ENCODE results near the gene SLC16A3. TPM values are rescaled to one million over a fixed set of nuclear protein-coding genes. Genes with fewer than 3 reads are reported as not detected.

SLC16A3 gene
- total and polyA plus RNA-seq, 10 of the 15 experiments (the other 5 are each of a cell fraction or from before 2014, with no cell fraction given) = 0.10 to 46.5 (median 8.0) TPM

DNA sequence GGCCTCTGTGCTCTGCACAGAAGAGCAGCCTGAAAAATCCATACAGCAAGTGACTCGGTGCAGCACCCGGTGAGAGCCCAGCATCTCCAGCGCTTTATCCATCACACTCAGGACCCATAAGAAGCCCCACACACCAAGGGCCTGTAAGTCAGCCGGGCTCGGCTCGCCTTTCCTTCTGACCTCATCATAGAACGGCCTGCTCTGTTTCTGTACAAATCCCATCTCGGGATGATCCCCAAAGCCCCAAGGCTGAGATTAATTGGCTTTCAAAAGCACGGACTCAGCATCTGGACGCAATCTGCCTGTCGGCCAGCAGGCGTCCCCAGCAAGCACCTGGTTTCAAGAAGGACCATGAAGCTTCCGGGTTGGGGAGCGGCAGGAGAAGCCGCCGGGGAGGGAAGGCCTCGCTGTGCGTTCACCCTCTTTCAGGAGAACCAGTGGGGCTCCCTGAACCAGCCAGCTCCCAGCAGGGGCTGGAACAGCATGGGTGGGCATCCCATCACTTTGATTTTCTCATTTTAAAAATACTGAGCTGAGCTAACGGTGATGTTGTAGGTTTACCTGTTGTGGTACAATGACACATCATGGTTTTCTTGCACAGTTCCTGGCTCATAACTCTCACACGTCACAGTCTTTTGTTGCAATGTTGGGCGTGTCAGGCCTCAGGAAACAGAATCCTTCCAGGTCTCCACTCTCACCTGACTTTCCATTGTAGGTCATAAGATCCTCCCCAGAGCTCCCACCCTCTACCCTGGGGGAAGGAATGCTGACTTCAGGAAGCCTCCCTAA is 22.9 kb upstream of the SLC16A3 start (continued):
- TF ChIP-seq KDM1A (IDR thresholded peaks at IDR 0.05; ENCODE audit: borderline replicate concordance) = no peak
- peak; percentile 56; the same call in 1 of the 2 replicates for TF ChIP-seq BACH1 (IDR thresholded peaks at IDR 0.05; ENCODE audit: borderline replicate concordance)
- TF ChIP-seq, protein P1, sequence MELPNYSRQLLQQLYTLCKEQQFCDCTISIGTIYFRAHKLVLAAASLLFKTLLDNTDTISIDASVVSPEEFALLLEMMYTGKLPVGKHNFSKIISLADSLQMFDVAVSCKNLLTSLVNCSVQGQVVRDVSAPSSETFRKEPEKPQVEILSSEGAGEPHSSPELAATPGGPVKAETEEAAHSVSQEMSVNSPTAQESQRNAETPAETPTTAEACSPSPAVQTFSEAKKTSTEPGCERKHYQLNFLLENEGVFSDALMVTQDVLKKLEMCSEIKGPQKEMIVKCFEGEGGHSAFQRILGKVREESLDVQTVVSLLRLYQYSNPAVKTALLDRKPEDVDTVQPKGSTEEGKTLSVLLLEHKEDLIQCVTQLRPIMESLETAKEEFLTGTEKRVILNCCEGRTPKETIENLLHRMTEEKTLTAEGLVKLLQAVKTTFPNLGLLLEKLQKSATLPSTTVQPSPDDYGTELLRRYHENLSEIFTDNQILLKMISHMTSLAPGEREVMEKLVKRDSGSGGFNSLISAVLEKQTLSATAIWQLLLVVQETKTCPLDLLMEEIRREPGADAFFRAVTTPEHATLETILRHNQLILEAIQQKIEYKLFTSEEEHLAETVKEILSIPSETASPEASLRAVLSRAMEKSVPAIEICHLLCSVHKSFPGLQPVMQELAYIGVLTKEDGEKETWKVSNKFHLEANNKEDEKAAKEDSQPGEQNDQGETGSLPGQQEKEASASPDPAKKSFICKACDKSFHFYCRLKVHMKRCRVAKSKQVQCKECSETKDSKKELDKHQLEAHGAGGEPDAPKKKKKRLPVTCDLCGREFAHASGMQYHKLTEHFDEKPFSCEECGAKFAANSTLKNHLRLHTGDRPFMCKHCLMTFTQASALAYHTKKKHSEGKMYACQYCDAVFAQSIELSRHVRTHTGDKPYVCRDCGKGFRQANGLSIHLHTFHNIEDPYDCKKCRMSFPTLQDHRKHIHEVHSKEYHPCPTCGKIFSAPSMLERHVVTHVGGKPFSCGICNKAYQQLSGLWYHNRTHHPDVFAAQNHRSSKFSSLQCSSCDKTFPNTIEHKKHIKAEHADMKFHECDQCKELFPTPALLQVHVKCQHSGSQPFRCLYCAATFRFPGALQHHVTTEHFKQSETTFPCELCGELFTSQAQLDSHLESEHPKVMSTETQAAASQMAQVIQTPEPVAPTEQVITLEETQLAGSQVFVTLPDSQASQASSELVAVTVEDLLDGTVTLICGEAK (IDR thresholded peaks at IDR 0.05; ENCODE audit: borderline replicate concordance) = no peak; the same call in 1 of the 2 replicates
- no peak for TF ChIP-seq SPI1 (IDR thresholded peaks at IDR 0.05; ENCODE audit: borderline replicate concordance, insufficient read depth, low read depth, low read length)
- TF ChIP-seq PML (IDR thresholded peaks at IDR 0.05; ENCODE audit: low read length) = no peak
- TF ChIP-seq, protein P2, sequence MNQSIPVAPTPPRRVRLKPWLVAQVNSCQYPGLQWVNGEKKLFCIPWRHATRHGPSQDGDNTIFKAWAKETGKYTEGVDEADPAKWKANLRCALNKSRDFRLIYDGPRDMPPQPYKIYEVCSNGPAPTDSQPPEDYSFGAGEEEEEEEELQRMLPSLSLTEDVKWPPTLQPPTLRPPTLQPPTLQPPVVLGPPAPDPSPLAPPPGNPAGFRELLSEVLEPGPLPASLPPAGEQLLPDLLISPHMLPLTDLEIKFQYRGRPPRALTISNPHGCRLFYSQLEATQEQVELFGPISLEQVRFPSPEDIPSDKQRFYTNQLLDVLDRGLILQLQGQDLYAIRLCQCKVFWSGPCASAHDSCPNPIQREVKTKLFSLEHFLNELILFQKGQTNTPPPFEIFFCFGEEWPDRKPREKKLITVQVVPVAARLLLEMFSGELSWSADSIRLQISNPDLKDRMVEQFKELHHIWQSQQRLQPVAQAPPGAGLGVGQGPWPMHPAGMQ (IDR thresholded peaks at IDR 0.05; ENCODE audit: borderline replicate concordance) = no peak
- TF ChIP-seq, protein P3, sequence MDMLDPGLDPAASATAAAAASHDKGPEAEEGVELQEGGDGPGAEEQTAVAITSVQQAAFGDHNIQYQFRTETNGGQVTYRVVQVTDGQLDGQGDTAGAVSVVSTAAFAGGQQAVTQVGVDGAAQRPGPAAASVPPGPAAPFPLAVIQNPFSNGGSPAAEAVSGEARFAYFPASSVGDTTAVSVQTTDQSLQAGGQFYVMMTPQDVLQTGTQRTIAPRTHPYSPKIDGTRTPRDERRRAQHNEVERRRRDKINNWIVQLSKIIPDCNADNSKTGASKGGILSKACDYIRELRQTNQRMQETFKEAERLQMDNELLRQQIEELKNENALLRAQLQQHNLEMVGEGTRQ (IDR thresholded peaks at IDR 0.05; ENCODE audit: borderline replicate concordance, low read depth, low read length) = no peak; the same call in 1 of the 2 replicates
- TF ChIP-seq BRCA1 (IDR thresholded peaks at IDR 0.05; ENCODE audit: low read depth, low read length) = no peak
- TF ChIP-seq NFXL1 (IDR thresholded peaks at IDR 0.05; ENCODE audit: borderline replicate concordance) = no peak
- peak; percentile 17; the same call in 1 of the 2 replicates for TF ChIP-seq ATF7 (IDR thresholded peaks at IDR 0.05; ENCODE audit: low read depth)
- 0 out of 2 replicates have a peak, but pooled peaks have one; percentile 17 for TF ChIP-seq TCF3 (IDR thresholded peaks at IDR 0.05; ENCODE audit: borderline replicate concordance, insufficient read depth, low read depth, low read length)
- no peak for TF ChIP-seq CBX3 (IDR thresholded peaks at IDR 0.05; ENCODE audit: borderline replicate concordance, low read depth)
- TF ChIP-seq GATAD2B (conservative IDR thresholded peaks at IDR 0.05; ENCODE audit: low read depth) = 0 out of 2 replicates have a peak, but pooled peaks have one; percentile 29
- TF ChIP-seq, protein P4, sequence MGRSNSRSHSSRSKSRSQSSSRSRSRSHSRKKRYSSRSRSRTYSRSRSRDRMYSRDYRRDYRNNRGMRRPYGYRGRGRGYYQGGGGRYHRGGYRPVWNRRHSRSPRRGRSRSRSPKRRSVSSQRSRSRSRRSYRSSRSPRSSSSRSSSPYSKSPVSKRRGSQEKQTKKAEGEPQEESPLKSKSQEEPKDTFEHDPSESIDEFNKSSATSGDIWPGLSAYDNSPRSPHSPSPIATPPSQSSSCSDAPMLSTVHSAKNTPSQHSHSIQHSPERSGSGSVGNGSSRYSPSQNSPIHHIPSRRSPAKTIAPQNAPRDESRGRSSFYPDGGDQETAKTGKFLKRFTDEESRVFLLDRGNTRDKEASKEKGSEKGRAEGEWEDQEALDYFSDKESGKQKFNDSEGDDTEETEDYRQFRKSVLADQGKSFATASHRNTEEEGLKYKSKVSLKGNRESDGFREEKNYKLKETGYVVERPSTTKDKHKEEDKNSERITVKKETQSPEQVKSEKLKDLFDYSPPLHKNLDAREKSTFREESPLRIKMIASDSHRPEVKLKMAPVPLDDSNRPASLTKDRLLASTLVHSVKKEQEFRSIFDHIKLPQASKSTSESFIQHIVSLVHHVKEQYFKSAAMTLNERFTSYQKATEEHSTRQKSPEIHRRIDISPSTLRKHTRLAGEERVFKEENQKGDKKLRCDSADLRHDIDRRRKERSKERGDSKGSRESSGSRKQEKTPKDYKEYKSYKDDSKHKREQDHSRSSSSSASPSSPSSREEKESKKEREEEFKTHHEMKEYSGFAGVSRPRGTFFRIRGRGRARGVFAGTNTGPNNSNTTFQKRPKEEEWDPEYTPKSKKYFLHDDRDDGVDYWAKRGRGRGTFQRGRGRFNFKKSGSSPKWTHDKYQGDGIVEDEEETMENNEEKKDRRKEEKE (IDR thresholded peaks at IDR 0.05) = no peak
- TF ChIP-seq, protein P5, sequence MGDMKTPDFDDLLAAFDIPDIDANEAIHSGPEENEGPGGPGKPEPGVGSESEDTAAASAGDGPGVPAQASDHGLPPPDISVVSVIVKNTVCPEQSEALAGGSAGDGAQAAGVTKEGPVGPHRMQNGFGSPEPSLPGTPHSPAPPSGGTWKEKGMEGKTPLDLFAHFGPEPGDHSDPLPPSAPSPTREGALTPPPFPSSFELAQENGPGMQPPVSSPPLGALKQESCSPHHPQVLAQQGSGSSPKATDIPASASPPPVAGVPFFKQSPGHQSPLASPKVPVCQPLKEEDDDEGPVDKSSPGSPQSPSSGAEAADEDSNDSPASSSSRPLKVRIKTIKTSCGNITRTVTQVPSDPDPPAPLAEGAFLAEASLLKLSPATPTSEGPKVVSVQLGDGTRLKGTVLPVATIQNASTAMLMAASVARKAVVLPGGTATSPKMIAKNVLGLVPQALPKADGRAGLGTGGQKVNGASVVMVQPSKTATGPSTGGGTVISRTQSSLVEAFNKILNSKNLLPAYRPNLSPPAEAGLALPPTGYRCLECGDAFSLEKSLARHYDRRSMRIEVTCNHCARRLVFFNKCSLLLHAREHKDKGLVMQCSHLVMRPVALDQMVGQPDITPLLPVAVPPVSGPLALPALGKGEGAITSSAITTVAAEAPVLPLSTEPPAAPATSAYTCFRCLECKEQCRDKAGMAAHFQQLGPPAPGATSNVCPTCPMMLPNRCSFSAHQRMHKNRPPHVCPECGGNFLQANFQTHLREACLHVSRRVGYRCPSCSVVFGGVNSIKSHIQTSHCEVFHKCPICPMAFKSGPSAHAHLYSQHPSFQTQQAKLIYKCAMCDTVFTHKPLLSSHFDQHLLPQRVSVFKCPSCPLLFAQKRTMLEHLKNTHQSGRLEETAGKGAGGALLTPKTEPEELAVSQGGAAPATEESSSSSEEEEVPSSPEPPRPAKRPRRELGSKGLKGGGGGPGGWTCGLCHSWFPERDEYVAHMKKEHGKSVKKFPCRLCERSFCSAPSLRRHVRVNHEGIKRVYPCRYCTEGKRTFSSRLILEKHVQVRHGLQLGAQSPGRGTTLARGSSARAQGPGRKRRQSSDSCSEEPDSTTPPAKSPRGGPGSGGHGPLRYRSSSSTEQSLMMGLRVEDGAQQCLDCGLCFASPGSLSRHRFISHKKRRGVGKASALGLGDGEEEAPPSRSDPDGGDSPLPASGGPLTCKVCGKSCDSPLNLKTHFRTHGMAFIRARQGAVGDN (IDR thresholded peaks at IDR 0.05) = peak; percentile 78
